Endothelial cell of umbilical vein (primary cell): ENCODE results near the gene HSD17B2. TPM values are rescaled to one million over a fixed set of nuclear protein-coding genes. Genes with fewer than 3 reads are reported as not detected.

ENCODE experiments used
- BruUV-seq: library from RNA; stranded (reverse); fragments of 400-500 nt; replicated peaks from 2 replicates; lab custom pipeline; 2021; lab: Mats Ljungman, UMichigan
- CTCF ChIA-PET: fragments of 300-600, 350-600 bp; sonication (Branson Sonifier 250); formaldehyde crosslinking; loops from one replicate; lab custom pipeline; 2021; ENCODE audit warnings: antibody characterized with exemption, inconsistent platforms; lab: Charles Lee
- POLR2A ChIA-PET: fragments of 300-600, 350-600 bp; sonication (Branson Sonifier 250); formaldehyde crosslinking; loops from one replicate; lab custom pipeline; 2021; ENCODE audit warnings: antibody characterized with exemption, inconsistent platforms; lab: Charles Lee
- DNase-seq: peaks from one replicate; pipeline ENCODE4 v3.0.0-alpha.2; 2011; ENCODE audit warnings: low read depth, low spot score
- FAIRE-seq: peaks from 2 replicates; lab custom pipeline; 2011; peaks lifted over from hg19 to GRCh38; lab: Jason Lieb, UNC
- H2AFZ ChIP-seq: 2 replicates; pipeline ENCODE4 v1.6.0; 2012; ENCODE audit warnings: low read depth, low read length, control low read depth, inconsistent platforms
- H3K27ac ChIP-seq: 2 replicates; pipeline ENCODE4 v1.5.1; 2011; ENCODE audit warnings: low read depth, mild to moderate bottlenecking, control low read depth, low read length, moderate library complexity; ENCODE audit not compliant: insufficient read depth
- H3K27me3 ChIP-seq, 2 experiments: 2 replicates each; pipeline versions ENCODE4 v1.6.0 to v1.6.1; 2011; ENCODE audit warnings: low read length in 2 of 2, mixed read lengths in 1 of 2; ENCODE audit not compliant: control insufficient read depth in 2 of 2, insufficient read depth in 2 of 2
- H3K36me3 ChIP-seq, 2 experiments: 2 replicates in 1 of 2; 3 replicates in 1 of 2; pipeline ENCODE4 v1.5.1; 2011; ENCODE audit warnings: low read length in 2 of 2, mild to moderate bottlenecking in 1 of 2, moderate library complexity in 1 of 2; ENCODE audit not compliant: control insufficient read depth in 2 of 2, insufficient read depth in 2 of 2; ENCODE audit errors: extremely low read depth in 1 of 2
- H3K4me1 ChIP-seq: 3 replicates; pipeline ENCODE4 v1.5.1; 2011; ENCODE audit warnings: mild to moderate bottlenecking, low read length; ENCODE audit not compliant: control insufficient read depth, insufficient read depth; ENCODE audit errors: extremely low read depth
- H3K4me2 ChIP-seq: 2 replicates; pipeline ENCODE4 v1.6.1; 2011; ENCODE audit warnings: low read length, control low read depth, mixed read lengths; ENCODE audit not compliant: insufficient read depth
- H3K4me3 ChIP-seq, 3 experiments: fragments of 200-600 bp in 1 of 3; sonication (generic), shearing (Covaris generic) in 1 of 3; replicated peaks in 1 of 3; 2 replicates each; pipeline ENCODE4 v1.5.1; 2011 to 2016; ENCODE audit warnings: control low read depth in 3 of 3, low read length in 3 of 3, mild to moderate bottlenecking in 2 of 3, inconsistent platforms in 1 of 3, low read depth in 1 of 3, moderate library complexity in 1 of 3; ENCODE audit not compliant: insufficient read depth in 1 of 3
- H3K79me2 ChIP-seq: 2 replicates; pipeline ENCODE4 v1.6.0; 2012; ENCODE audit warnings: low read length, inconsistent platforms; ENCODE audit not compliant: control insufficient read depth, insufficient read depth
- H3K9ac ChIP-seq: replicated peaks from 2 replicates; pipeline ENCODE3; 2011; ENCODE audit warnings: low read length, control low read depth; ENCODE audit not compliant: insufficient read depth; ENCODE audit errors: extremely low read depth
- H3K9me1 ChIP-seq: replicated peaks from 3 replicates; pipeline ENCODE4 v1.6.0; 2011; ENCODE audit warnings: mild to moderate bottlenecking, low read length; ENCODE audit not compliant: control insufficient read depth, insufficient read depth; ENCODE audit errors: extremely low read depth
- H3K9me3 ChIP-seq: replicated peaks from 2 replicates; pipeline ENCODE4 v1.5.1; 2012; ENCODE audit warnings: low read length, inconsistent platforms; ENCODE audit not compliant: control insufficient read depth, insufficient read depth
- H4K20me1 ChIP-seq: replicated peaks from 2 replicates; pipeline ENCODE3; 2011; ENCODE audit warnings: mild to moderate bottlenecking, low read length; ENCODE audit not compliant: control insufficient read depth, insufficient read depth; ENCODE audit errors: extremely low read depth
- EZH2 ChIP-seq: IDR thresholded peaks from 2 replicates; pipeline ENCODE4 v1.6.1; 2012; ENCODE audit warnings: borderline replicate concordance, low read depth, mild to moderate bottlenecking, moderate library complexity, low read length, inconsistent platforms; ENCODE audit not compliant: severe bottlenecking
- FOS ChIP-seq: IDR thresholded peaks from 2 replicates; pipeline ENCODE4 v1.6.1; 2011; ENCODE audit warnings: mild to moderate bottlenecking, low read length, moderate library complexity, borderline replicate concordance; ENCODE audit not compliant: insufficient read depth
- GATA2 ChIP-seq: IDR thresholded peaks from 2 replicates; pipeline ENCODE4 v1.7.0; 2011; ENCODE audit warnings: low read depth, mild to moderate bottlenecking, moderate library complexity, mixed read lengths, low read length; ENCODE audit not compliant: insufficient read length, insufficient read depth
- JUN ChIP-seq: IDR thresholded peaks from 2 replicates; pipeline ENCODE4 v1.6.1; 2011; ENCODE audit warnings: borderline replicate concordance, low read depth; ENCODE audit not compliant: insufficient read length, insufficient read depth
- MYC ChIP-seq: IDR thresholded peaks from one replicate; pipeline ENCODE4 v1.6.1; 2011; ENCODE audit warnings: mild to moderate bottlenecking, low read depth, low read length
- POLR2A ChIP-seq: IDR thresholded peaks from 2 replicates; pipeline ENCODE4 v1.6.1; 2012; ENCODE audit warnings: low read depth, mild to moderate bottlenecking, control low read depth, low read length
- POLR2AphosphoS5 ChIP-seq: IDR thresholded peaks from 2 replicates; pipeline ENCODE4 v1.6.1; 2012; ENCODE audit warnings: low read depth, mild to moderate bottlenecking, control low read depth, low read length, moderate library complexity; ENCODE audit not compliant: insufficient read depth
- dilution Hi-C: fragments of 300-500 bp; cut with MboI; formaldehyde crosslinking; loops from one replicate; pipeline ENCODE4 v1.15.0; 2019; ENCODE audit warnings: low sequenced_read_pairs; ENCODE audit not compliant: extremely low pct_ligation_motif_present
- intact Hi-C: fragments of 100-400 bp; cut with micrococcal nuclease; formaldehyde crosslinking; loops from one replicate; pipeline ENCODE4 v1.10.0; 2022
- polyA plus RNA-seq, 4 experiments: library from polyadenylated mRNA; depleted of rRNA in 3 of 4; stranded (reverse) in 3 of 4; unstranded in 1 of 4; fragments of >200 nt; gene quantifications; 2 replicates each; pipeline versions ENCODE4 v1.2.1 to v1.2.3, GENCODE V29; 2011 to 2012; ENCODE audit warnings: missing spikeins in 1 of 4
- total RNA-seq: library from RNA; stranded (reverse); gene quantifications from 2 replicates; pipeline ENCODE4 v1.2.3, GENCODE V29; 2021
- TF ChIP-seq, protein P1 (sequence below), 2 donors: IDR thresholded peaks; 1 replicate in 1 of 2; 2 replicates in 1 of 2; pipeline ENCODE4 v1.5.1; 2011; ENCODE audit warnings: low read length in 2 of 2, mild to moderate bottlenecking in 2 of 2, moderate library complexity in 2 of 2, control low read depth in 1 of 2, inconsistent platforms in 1 of 2, low read depth in 1 of 2; ENCODE audit not compliant: insufficient read depth in 1 of 2; ENCODE audit errors: extremely low read depth in 1 of 2
- TF ChIP-seq, protein P2 (sequence below): IDR thresholded peaks from 2 replicates; pipeline ENCODE4 v1.6.1; 2011; ENCODE audit not compliant: insufficient read depth, insufficient read length

The HSD17B2 gene
- total and polyA plus RNA-seq, 2 donors (not counting 3 experiments of a cell fraction or from before 2014, with no cell fraction given): 1.2 to 4.5 TPM

DNA sequence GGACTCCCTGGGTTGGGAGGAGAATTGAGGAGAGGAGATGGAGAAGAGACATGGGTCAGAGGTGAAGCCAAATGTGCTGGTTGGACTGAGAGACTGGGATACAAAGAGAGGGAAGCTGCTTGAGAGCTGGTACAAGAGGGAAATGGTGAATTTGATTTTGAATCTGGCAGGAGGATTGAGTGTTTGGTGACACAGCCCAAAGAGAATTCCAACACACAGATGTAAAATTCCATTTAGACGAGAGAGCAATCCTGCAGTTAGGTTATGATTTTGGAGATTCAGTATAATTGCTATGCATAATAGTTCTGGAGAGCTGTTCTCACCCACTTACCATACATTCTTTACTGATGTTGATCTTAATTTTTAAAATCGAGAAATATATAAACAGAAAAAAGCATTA lies 57.7 kb downstream of the HSD17B2 start:
- H3K4me1 ChIP-seq: no peaks in the 10 kb centered on the region
- no peak overlapping the region for H3K4me2 ChIP-seq
- H3K36me3 ChIP-seq: no peaks in the 10 kb centered on the region
- dilution Hi-C loops (no loop called here), intact Hi-C loops (no loop called here)
- no peaks in the 10 kb centered on the region for H3K9me1 ChIP-seq
- no peak overlapping the region for H3K27ac ChIP-seq
- TF ChIP-seq, protein P1, sequence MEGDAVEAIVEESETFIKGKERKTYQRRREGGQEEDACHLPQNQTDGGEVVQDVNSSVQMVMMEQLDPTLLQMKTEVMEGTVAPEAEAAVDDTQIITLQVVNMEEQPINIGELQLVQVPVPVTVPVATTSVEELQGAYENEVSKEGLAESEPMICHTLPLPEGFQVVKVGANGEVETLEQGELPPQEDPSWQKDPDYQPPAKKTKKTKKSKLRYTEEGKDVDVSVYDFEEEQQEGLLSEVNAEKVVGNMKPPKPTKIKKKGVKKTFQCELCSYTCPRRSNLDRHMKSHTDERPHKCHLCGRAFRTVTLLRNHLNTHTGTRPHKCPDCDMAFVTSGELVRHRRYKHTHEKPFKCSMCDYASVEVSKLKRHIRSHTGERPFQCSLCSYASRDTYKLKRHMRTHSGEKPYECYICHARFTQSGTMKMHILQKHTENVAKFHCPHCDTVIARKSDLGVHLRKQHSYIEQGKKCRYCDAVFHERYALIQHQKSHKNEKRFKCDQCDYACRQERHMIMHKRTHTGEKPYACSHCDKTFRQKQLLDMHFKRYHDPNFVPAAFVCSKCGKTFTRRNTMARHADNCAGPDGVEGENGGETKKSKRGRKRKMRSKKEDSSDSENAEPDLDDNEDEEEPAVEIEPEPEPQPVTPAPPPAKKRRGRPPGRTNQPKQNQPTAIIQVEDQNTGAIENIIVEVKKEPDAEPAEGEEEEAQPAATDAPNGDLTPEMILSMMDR (IDR thresholded peaks at IDR 0.05; ENCODE audit: extremely low read depth in 1 of 2, insufficient read depth in 1 of 2, low read depth in 1 of 2, low read length in 2 of 2): no peak
- no peak for TF ChIP-seq JUN
- no peak for TF ChIP-seq EZH2
- no peak for TF ChIP-seq FOS
- TF ChIP-seq POLR2A: no peak
- TF ChIP-seq, protein P2, sequence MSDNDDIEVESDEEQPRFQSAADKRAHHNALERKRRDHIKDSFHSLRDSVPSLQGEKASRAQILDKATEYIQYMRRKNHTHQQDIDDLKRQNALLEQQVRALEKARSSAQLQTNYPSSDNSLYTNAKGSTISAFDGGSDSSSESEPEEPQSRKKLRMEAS: no peak
- no peak for TF ChIP-seq POLR2AphosphoS5
- no peak for TF ChIP-seq MYC
- TF ChIP-seq GATA2: no peak
- H2AFZ ChIP-seq: no peak overlapping the region
- no peak overlapping the region for H3K9ac ChIP-seq
- no peak overlapping the region for H3K4me3 ChIP-seq
- FAIRE-seq: no peak
- no TSS peak for BruUV-seq
- peaks cover 1 to 10% of the 10 kb centered on the region in 2 experiments for H3K27me3 ChIP-seq
- ChIA-PET POLR2A (no interaction called here), CTCF (no interaction called here)
- H3K9me3 ChIP-seq: no peaks in the 10 kb centered on the region
- DNase-seq: no peak
- H3K79me2 ChIP-seq: no peaks in the 10 kb centered on the region
- no peaks in the 10 kb centered on the region for H4K20me1 ChIP-seq
